Measurements from ENCODE around the gene SPARCL1.
"Not testable (repeated sequence)": the region's sequence is repeated elsewhere in the genome, so short reads cannot be mapped to it uniquely, and the experiment has no call there.

The SPARCL1 gene

GRCh38 chr4:87461281-87461700 lies 67.9 kb downstream of the SPARCL1 start:
- Histone ChIP-seq H3F3A (ENCODE audit: insufficient read depth) (no peaks in the 10 kb centered on the region), H3K9me3 (ENCODE audit: insufficient read depth, low read length) (no peaks in the 10 kb centered on the region), H3K79me2 (ENCODE audit: insufficient read depth, low read length) (no peaks in the 10 kb centered on the region), H3K27me3 (ENCODE audit: low read length) (no peaks in the 10 kb centered on the region), H3K27ac (ENCODE audit: low read depth, low read length) (no peak overlapping the region), H4K20me1 (ENCODE audit: low read depth, low read length) (no peaks in the 10 kb centered on the region), H3K36me3 (ENCODE audit: low read length) (no peaks in the 10 kb centered on the region; the same call in 1 of the 2 replicates), H2AFZ (ENCODE audit: low read depth, low read length, severe bottlenecking) (no peak overlapping the region), H3K4me2 (ENCODE audit: low read depth, low read length, poor library complexity, severe bottlenecking) (no peak overlapping the region), H3K9me2 (replicated peaks; ENCODE audit: insufficient read depth, low read length) (no peaks in the 10 kb centered on the region), H3K9ac (ENCODE audit: low read length) (no peak overlapping the region), H3K4me3 (ENCODE audit: insufficient read depth, low read length, poor library complexity, severe bottlenecking) (no peak overlapping the region)
- TF ChIP-seq CTCF (IDR thresholded peaks at IDR 0.05; ENCODE audit: insufficient read depth, low read length, poor library complexity, severe bottlenecking) (no peak), EZH2phosphoT487 (conservative IDR thresholded peaks at IDR 0.05; ENCODE audit: low read length) (no peak)

GRCh38 chr4:87458913-87459312 lies 70.3 kb downstream of the SPARCL1 start:
- no peak overlapping the region for H3K27ac ChIP-seq (ENCODE audit: low read depth, low read length)
- TF ChIP-seq EZH2phosphoT487 (conservative IDR thresholded peaks at IDR 0.05; ENCODE audit: low read length): no peak
- no peak for TF ChIP-seq CTCF (IDR thresholded peaks at IDR 0.05; ENCODE audit: insufficient read depth, low read length, poor library complexity, severe bottlenecking)
- H3K79me2 ChIP-seq (ENCODE audit: insufficient read depth, low read length): no peaks in the 10 kb centered on the region
- no peak overlapping the region for H3K4me3 ChIP-seq (ENCODE audit: insufficient read depth, low read length, poor library complexity, severe bottlenecking)
- H3K9me3 ChIP-seq (ENCODE audit: insufficient read depth, low read length): no peaks in the 10 kb centered on the region
- no peak overlapping the region for H3K4me2 ChIP-seq (ENCODE audit: low read depth, low read length, poor library complexity, severe bottlenecking)
- H3F3A ChIP-seq (ENCODE audit: insufficient read depth): no peaks in the 10 kb centered on the region
- no peaks in the 10 kb centered on the region; the same call in 1 of the 2 replicates for H3K36me3 ChIP-seq (ENCODE audit: low read length)
- no peaks in the 10 kb centered on the region for H3K9me2 ChIP-seq (replicated peaks; ENCODE audit: insufficient read depth, low read length)
- H3K27me3 ChIP-seq (ENCODE audit: low read length): no peaks in the 10 kb centered on the region
- no peak overlapping the region for H3K9ac ChIP-seq (ENCODE audit: low read length)
- H2AFZ ChIP-seq (ENCODE audit: low read depth, low read length, severe bottlenecking): no peak overlapping the region
- H4K20me1 ChIP-seq (ENCODE audit: low read depth, low read length): no peaks in the 10 kb centered on the region

- no peak overlapping the region for H3K9ac ChIP-seq (ENCODE audit: low read length)
- H3K79me2 ChIP-seq (ENCODE audit: insufficient read depth, low read length): no peaks in the 10 kb centered on the region
- no peaks in the 10 kb centered on the region for H3K9me2 ChIP-seq (replicated peaks; ENCODE audit: insufficient read depth, low read length)
- no peak overlapping the region for H3K4me2 ChIP-seq (ENCODE audit: low read depth, low read length, poor library complexity, severe bottlenecking)
- TF ChIP-seq EZH2phosphoT487 (conservative IDR thresholded peaks at IDR 0.05; ENCODE audit: low read length) (no peak), CTCF (IDR thresholded peaks at IDR 0.05; ENCODE audit: insufficient read depth, low read length, poor library complexity, severe bottlenecking) (no peak)
- H3K27me3 ChIP-seq (ENCODE audit: low read length): no peaks in the 10 kb centered on the region
- no peaks in the 10 kb centered on the region; the same call in 1 of the 2 replicates for H3K36me3 ChIP-seq (ENCODE audit: low read length)
- no peak overlapping the region for H3K27ac ChIP-seq (ENCODE audit: low read depth, low read length)
- H3F3A ChIP-seq (ENCODE audit: insufficient read depth): no peaks in the 10 kb centered on the region
- no peaks in the 10 kb centered on the region for H3K9me3 ChIP-seq (ENCODE audit: insufficient read depth, low read length)
- no peaks in the 10 kb centered on the region for H4K20me1 ChIP-seq (ENCODE audit: low read depth, low read length)
- no peak overlapping the region for H3K4me3 ChIP-seq (ENCODE audit: insufficient read depth, low read length, poor library complexity, severe bottlenecking)
- no peak overlapping the region for H2AFZ ChIP-seq (ENCODE audit: low read depth, low read length, severe bottlenecking)
These were observed 77.6 kb downstream of the SPARCL1 start for GRCh38 chr4:87451537-87451936.

- H3K4me2 ChIP-seq (ENCODE audit: low read depth, low read length, poor library complexity, severe bottlenecking); H3K4me3 ChIP-seq (ENCODE audit: insufficient read depth, low read length, poor library complexity, severe bottlenecking); H3K9ac ChIP-seq (ENCODE audit: low read length); H3K27me3 ChIP-seq (ENCODE audit: low read length); H3K9me3 ChIP-seq (ENCODE audit: insufficient read depth, low read length); H3K27ac ChIP-seq (ENCODE audit: low read depth, low read length); H3K9me2 ChIP-seq (replicated peaks; ENCODE audit: insufficient read depth, low read length); H3K79me2 ChIP-seq (ENCODE audit: insufficient read depth, low read length); H2AFZ ChIP-seq (ENCODE audit: low read depth, low read length, severe bottlenecking); H3F3A ChIP-seq (ENCODE audit: insufficient read depth); H3K36me3 ChIP-seq (ENCODE audit: low read length); H4K20me1 ChIP-seq (ENCODE audit: low read depth, low read length): not testable (repeated sequence)
These were observed 82.8 kb downstream of the SPARCL1 start for GRCh38 chr4:87446375-87446774.

All from SU-DHL-6 (cell line).